Osteoblast (primary cell): ENCODE data around the gene DYRK2. TPM values are rescaled to one million over a fixed set of nuclear protein-coding genes. Genes with fewer than 3 reads are reported as not detected.
A peak's percentile ranks its signal among the peaks of the same experiment; 100 is the strongest.
"Not testable (repeated sequence)": the region's sequence is repeated elsewhere in the genome, so short reads cannot be mapped to it uniquely, and the experiment has no call there.

ENCODE experiments used
- DNase-seq: peaks from one replicate; pipeline ENCODE4 v3.0.0; 2011; ENCODE audit warnings: low spot score, mixed read lengths; ENCODE audit not compliant: insufficient read length; ENCODE audit errors: missing footprints
- H2AFZ ChIP-seq: 2 replicates; pipeline ENCODE4 v1.6.0; 2011; ENCODE audit warnings: mild to moderate bottlenecking, low read length
- H3K27ac ChIP-seq: 2 replicates; pipeline ENCODE4 v1.5.1; 2011; ENCODE audit warnings: mild to moderate bottlenecking, low read depth, low read length, moderate library complexity
- H3K27me3 ChIP-seq: 2 replicates; pipeline ENCODE4 v1.6.0; 2012; ENCODE audit warnings: mild to moderate bottlenecking, control low read depth, inconsistent platforms, low read length, moderate library complexity; ENCODE audit not compliant: insufficient read depth
- H3K36me3 ChIP-seq: 2 replicates; pipeline ENCODE4 v1.5.1; 2011; ENCODE audit warnings: mild to moderate bottlenecking, low read length, control low read depth, moderate library complexity; ENCODE audit not compliant: insufficient read depth
- H3K4me1 ChIP-seq: 2 replicates; pipeline ENCODE4 v1.5.1; 2011; ENCODE audit warnings: mild to moderate bottlenecking, low read length, control low read depth, moderate library complexity; ENCODE audit not compliant: insufficient read depth
- H3K4me2 ChIP-seq: 2 replicates; pipeline ENCODE4 v1.6.0; 2011; ENCODE audit warnings: mild to moderate bottlenecking, low read length; ENCODE audit not compliant: insufficient read depth
- H3K4me3 ChIP-seq: fragments of 200-600 bp; sonication (generic); 3 replicates; pipeline ENCODE4 v1.5.1; 2012; ENCODE audit warnings: mild to moderate bottlenecking, low read length, inconsistent platforms; ENCODE audit not compliant: insufficient read depth
- H3K79me2 ChIP-seq: 2 replicates; pipeline ENCODE4 v1.6.0; 2012; ENCODE audit warnings: mild to moderate bottlenecking, low read length, control low read depth, inconsistent platforms; ENCODE audit not compliant: insufficient read depth
- H3K9me3 ChIP-seq: 2 replicates; pipeline ENCODE4 v1.5.1; 2011; ENCODE audit warnings: low read depth, low read length, control low read depth
- H4K20me1 ChIP-seq: 2 replicates; pipeline ENCODE4 v1.6.0; 2012; ENCODE audit warnings: mild to moderate bottlenecking, low read length, control low read depth; ENCODE audit not compliant: insufficient read depth
- CTCF ChIP-seq: IDR thresholded peaks from 2 replicates; pipeline ENCODE4 v1.5.1; 2011; ENCODE audit warnings: mild to moderate bottlenecking, low read depth, low read length, moderate library complexity; ENCODE audit errors: extremely low read depth
- total RNA-seq: library from RNA; depleted of rRNA; stranded (reverse); fragments of >200 nt; gene quantifications from 2 replicates; pipeline ENCODE4 v1.2.3, GENCODE V29; 2012

DYRK2 gene
- total RNA-seq, 1 donor, result 43.4 TPM

GRCh38 chr12:67669217-67669933 lies 20.8 kb downstream of the DYRK2 start:
- no peak for DNase-seq
- Histone ChIP-seq H2AFZ (no peak overlapping the region), H3K36me3 (no peaks in the 10 kb centered on the region), H3K27ac (no peak overlapping the region), H4K20me1 (no peaks in the 10 kb centered on the region), H3K27me3 (no peaks in the 10 kb centered on the region), H3K79me2 (peaks cover 18% of the 10 kb centered on the region), H3K4me1 (no peaks in the 10 kb centered on the region), H3K4me3 (no peak overlapping the region), H3K9me3 (no peaks in the 10 kb centered on the region), H3K4me2 (no peak overlapping the region)
- no peak for TF ChIP-seq CTCF

GRCh38 chr12:67669934-67670631 lies 21.5 kb downstream of the DYRK2 start:
- no peak for DNase-seq
- Histone ChIP-seq H4K20me1 (no peaks in the 10 kb centered on the region), H3K4me3 (no peak overlapping the region), H3K4me1 (no peaks in the 10 kb centered on the region), H2AFZ (no peak overlapping the region), H3K9me3 (no peaks in the 10 kb centered on the region), H3K4me2 (no peak overlapping the region), H3K79me2 (peaks cover 14% of the 10 kb centered on the region), H3K36me3 (no peaks in the 10 kb centered on the region), H3K27me3 (no peaks in the 10 kb centered on the region), H3K27ac (no peak overlapping the region)
- TF ChIP-seq CTCF, result no peak

- TF ChIP-seq CTCF, result no peak
- peak overlapping the region; percentile 25 for H3K27ac ChIP-seq
- peaks cover under 1% of the 10 kb centered on the region for H3K4me1 ChIP-seq
- DNase-seq, result peak; percentile 57
- no peaks in the 10 kb centered on the region for H3K27me3 ChIP-seq
- no peak overlapping the region for H3K4me2 ChIP-seq
- H3K79me2 ChIP-seq, result peaks cover 5% of the 10 kb centered on the region
- H3K9me3 ChIP-seq, result no peaks in the 10 kb centered on the region
- H4K20me1 ChIP-seq, result no peaks in the 10 kb centered on the region
- H3K4me3 ChIP-seq, result no peak overlapping the region
- no peak overlapping the region for H2AFZ ChIP-seq
- no peaks in the 10 kb centered on the region for H3K36me3 ChIP-seq
Observed at GRCh38 chr12:67671419-67671818, 22.9 kb downstream of the DYRK2 start.

GRCh38 chr12:67671892-67672291 lies 23.3 kb downstream of the DYRK2 start:
- peaks cover 5% of the 10 kb centered on the region for H3K79me2 ChIP-seq
- no peaks in the 10 kb centered on the region for H3K36me3 ChIP-seq
- no peak overlapping the region for H2AFZ ChIP-seq
- H3K27ac ChIP-seq, result no peak overlapping the region
- TF ChIP-seq CTCF, result no peak
- no peaks in the 10 kb centered on the region for H4K20me1 ChIP-seq
- no peak overlapping the region for H3K4me2 ChIP-seq
- H3K4me1 ChIP-seq, result peaks cover 5% of the 10 kb centered on the region
- no peaks in the 10 kb centered on the region for H3K27me3 ChIP-seq
- no peak for DNase-seq
- H3K4me3 ChIP-seq, result no peak overlapping the region
- no peaks in the 10 kb centered on the region for H3K9me3 ChIP-seq

GRCh38 chr12:67672507-67672906 lies 24.0 kb downstream of the DYRK2 start:
- not testable (repeated sequence) for DNase-seq, H3K79me2 ChIP-seq, H2AFZ ChIP-seq, H3K27me3 ChIP-seq, H3K36me3 ChIP-seq, H3K27ac ChIP-seq, H3K4me1 ChIP-seq, H3K4me3 ChIP-seq, H3K4me2 ChIP-seq, H3K9me3 ChIP-seq, H4K20me1 ChIP-seq

GRCh38 chr12:67673509-67673908 lies 25.0 kb downstream of the DYRK2 start:
- not testable (repeated sequence) for H3K27ac ChIP-seq, H3K27me3 ChIP-seq, H3K9me3 ChIP-seq, H3K36me3 ChIP-seq, DNase-seq, H3K4me2 ChIP-seq, H3K79me2 ChIP-seq, H4K20me1 ChIP-seq, H3K4me3 ChIP-seq, H2AFZ ChIP-seq
- H3K4me1 ChIP-seq, result peaks cover 14% of the 10 kb centered on the region
